PC-3 (cell line): ENCODE measurements around the gene NOTCH1. TPM values are rescaled to one million over a fixed set of nuclear protein-coding genes. Genes with fewer than 3 reads are reported as not detected.

ENCODE experiments used
- ATAC-seq: fragments of 200-7000 bp; cut with Tn5 transposase; 2 replicates; pipeline ENCODE4 v1.9.1; 2020; ENCODE audit warnings: mild to moderate bottlenecking, moderate library complexity
- BruUV-seq: library from RNA; stranded (reverse); fragments of 400-500 nt; replicated peaks from 2 replicates; lab custom pipeline; 2021; lab: Mats Ljungman, UMichigan
- CTCF ChIA-PET: fragments of 300-600 bp; sonication (Branson Sonifier 250); formaldehyde crosslinking; loops from one replicate; lab custom pipeline; 2022; ENCODE audit warnings: antibody characterized with exemption; lab: Charles Lee
- POLR2A ChIA-PET: fragments of 300-600 bp; sonication (Branson Sonifier 250); formaldehyde crosslinking; loops from one replicate; lab custom pipeline; 2022; ENCODE audit warnings: antibody characterized with exemption; ENCODE audit not compliant: unreplicated experiment; lab: Charles Lee
- DNase-seq: peaks from one replicate; pipeline ENCODE4 v3.0.0-alpha.2; 2015
- H2AFZ ChIP-seq: fragments of 300-600 bp; sonication (generic); 2 replicates; pipeline ENCODE4 v1.6.0; 2016; ENCODE audit warnings: antibody characterized with exemption, low read length
- H3F3A ChIP-seq: fragments of 300-600 bp; sonication (generic); one replicate; pipeline ENCODE4 v1.6.0; 2017; ENCODE audit warnings: antibody characterized with exemption, low read length, control low read depth, mild to moderate bottlenecking; ENCODE audit not compliant: unreplicated experiment
- H3K27ac ChIP-seq: fragments of 300-600 bp; sonication (generic); 2 replicates; pipeline ENCODE4 v1.5.1; 2016; ENCODE audit warnings: mild to moderate bottlenecking, low read length
- H3K27me3 ChIP-seq: fragments of 300-600 bp; sonication (generic); 2 replicates; pipeline ENCODE4 v1.6.1; 2016; ENCODE audit warnings: low read length, mixed read lengths
- H3K36me3 ChIP-seq: fragments of 300-600 bp; sonication (generic); 2 replicates; pipeline ENCODE4 v1.6.1; 2016; ENCODE audit warnings: low read depth, mixed run types, low read length, mixed read lengths
- H3K4me1 ChIP-seq: fragments of 300-600 bp; sonication (generic); 2 replicates; pipeline ENCODE4 v1.5.1; 2016; ENCODE audit warnings: low read length; ENCODE audit not compliant: insufficient read depth
- H3K4me2 ChIP-seq: fragments of 300-600 bp; sonication (generic); 2 replicates; pipeline ENCODE4 v1.6.0; 2016; ENCODE audit warnings: low read length
- H3K4me3 ChIP-seq: fragments of 300-600 bp; sonication (generic); 2 replicates; pipeline ENCODE4 v1.5.1; 2016; ENCODE audit warnings: mild to moderate bottlenecking, low read length, mixed read lengths
- H3K79me2 ChIP-seq: fragments of 300-600 bp; sonication (generic); 2 replicates; pipeline ENCODE4 v1.6.1; 2017; ENCODE audit warnings: low read length, mixed read lengths
- H3K9ac ChIP-seq: fragments of 300-600 bp; sonication (generic); 2 replicates; pipeline ENCODE4 v1.6.0; 2016; ENCODE audit warnings: mild to moderate bottlenecking, low read length
- H3K9me2 ChIP-seq: fragments of 300-600 bp; sonication (generic); replicated peaks from 2 replicates; pipeline ENCODE4 v1.6.1; 2016; ENCODE audit warnings: mixed run types, low read length, mixed read lengths
- H3K9me3 ChIP-seq: fragments of 300-600 bp; sonication (generic); 2 replicates; pipeline ENCODE4 v1.6.1; 2016; ENCODE audit warnings: low read length, mixed read lengths
- H4K20me1 ChIP-seq: fragments of 300-600 bp; sonication (generic); 2 replicates; pipeline ENCODE4 v1.6.1; 2016; ENCODE audit warnings: low read length, mixed read lengths
- CTCF ChIP-seq: fragments of 300-600 bp; sonication (generic); conservative IDR thresholded peaks from 2 replicates; pipeline ENCODE4 v1.5.1; 2017; ENCODE audit warnings: antibody characterized with exemption, low read depth, mild to moderate bottlenecking, low read length
- EZH2 ChIP-seq: fragments of 300-600 bp; sonication (generic); IDR thresholded peaks from one replicate; pipeline ENCODE4 v1.6.1; 2017; ENCODE audit warnings: antibody characterized with exemption, mild to moderate bottlenecking, low read length; ENCODE audit not compliant: unreplicated experiment
- EZH2phosphoT487 ChIP-seq: fragments of 300-600 bp; sonication (generic); IDR thresholded peaks from 2 replicates; pipeline ENCODE4 v1.6.1; 2018; ENCODE audit warnings: mild to moderate bottlenecking, antibody characterized with exemption, low read length, borderline replicate concordance
- intact Hi-C: fragments of 100-400 bp; cut with micrococcal nuclease; formaldehyde crosslinking; loops from 2 replicates; pipeline ENCODE4 v1.9.0; 2023
- total RNA-seq: library from RNA; depleted of rRNA; stranded (reverse); fragments of >200 nt; gene quantifications from 2 replicates; pipeline ENCODE4 v1.2.3, GENCODE V29; 2014

NOTCH1 gene
- total RNA-seq, 1 experiment from 2014 or later: 14.3 TPM

- no peaks in the 10 kb centered on the region for H3K79me2 ChIP-seq
- H3K9me2 ChIP-seq: no peaks in the 10 kb centered on the region
- intact Hi-C loops: no loop called here
- BruUV-seq: no TSS peak
- H3K4me1 ChIP-seq: no peaks in the 10 kb centered on the region
- POLR2A ChIA-PET: no interaction called here
- H3K4me3 ChIP-seq: no peak overlapping the region
- H3K9ac ChIP-seq: no peak overlapping the region
- TF ChIP-seq EZH2: no peak
- no peak for TF ChIP-seq CTCF
- no peak for TF ChIP-seq EZH2phosphoT487
- H3K27me3 ChIP-seq: no peaks in the 10 kb centered on the region
- H3K4me2 ChIP-seq: no peak overlapping the region
- CTCF ChIA-PET: no interaction called here
- no peak overlapping the region for H3K27ac ChIP-seq
- no peak for DNase-seq
- H2AFZ ChIP-seq: no peak overlapping the region
- H3F3A ChIP-seq: no peaks in the 10 kb centered on the region
- peak; percentile 18; the same call in 1 of the 2 replicates for ATAC-seq
- no peaks in the 10 kb centered on the region for H3K36me3 ChIP-seq
- no peaks in the 10 kb centered on the region for H4K20me1 ChIP-seq
- H3K9me3 ChIP-seq: no peaks in the 10 kb centered on the region
Measured at GRCh38 chr9:136527721-136528710, 17.8 kb downstream of the NOTCH1 start.

GRCh38 chr9:136527131-136527530, 18.7 kb downstream of the NOTCH1 start:
- no peaks in the 10 kb centered on the region for H3K79me2 ChIP-seq
- no peaks in the 10 kb centered on the region for H3K27me3 ChIP-seq
- no peak overlapping the region for H2AFZ ChIP-seq
- no TSS peak for BruUV-seq
- no peak for DNase-seq
- H3K36me3 ChIP-seq: no peaks in the 10 kb centered on the region
- H3K9ac ChIP-seq: no peak overlapping the region
- ChIA-PET CTCF (no interaction called here), POLR2A (no interaction called here)
- H3F3A ChIP-seq: no peaks in the 10 kb centered on the region
- no peaks in the 10 kb centered on the region for H3K4me1 ChIP-seq
- H3K4me2 ChIP-seq: no peak overlapping the region
- no peak overlapping the region for H3K4me3 ChIP-seq
- H3K9me3 ChIP-seq: no peaks in the 10 kb centered on the region
- no peaks in the 10 kb centered on the region for H3K9me2 ChIP-seq
- TF ChIP-seq CTCF: no peak
- TF ChIP-seq EZH2: no peak
- no peak for TF ChIP-seq EZH2phosphoT487
- no peaks in the 10 kb centered on the region for H4K20me1 ChIP-seq
- no peak for ATAC-seq
- intact Hi-C loops: no loop called here
- no peak overlapping the region for H3K27ac ChIP-seq

GRCh38 chr9:136526625-136527066, 19.2 kb downstream of the NOTCH1 start:
- H3K9ac ChIP-seq: no peak overlapping the region
- H3K4me3 ChIP-seq: no peak overlapping the region
- H4K20me1 ChIP-seq: no peaks in the 10 kb centered on the region

More at GRCh38 chr9:136526625-136527066, 19.2 kb downstream of the NOTCH1 start:
- ATAC-seq: no peak
- Histone ChIP-seq H2AFZ (no peak overlapping the region), H3K79me2 (no peaks in the 10 kb centered on the region), H3K4me2 (no peak overlapping the region), H3K9me3 (no peaks in the 10 kb centered on the region), H3K27ac (no peak overlapping the region), H3K4me1 (no peaks in the 10 kb centered on the region), H3K9me2 (no peaks in the 10 kb centered on the region), H3K27me3 (no peaks in the 10 kb centered on the region), H3K36me3 (no peaks in the 10 kb centered on the region), H3F3A (no peaks in the 10 kb centered on the region)
- POLR2A ChIA-PET: no interaction called here
- no peak for TF ChIP-seq EZH2phosphoT487
- no peak for TF ChIP-seq EZH2
- no peak for TF ChIP-seq CTCF
- no TSS peak for BruUV-seq
- intact Hi-C loops: no loop called here
- DNase-seq: no peak
- CTCF ChIA-PET: no interaction called here
